Sigmoid colon (tissue), 7 donors: ENCODE data around the gene PALS1. TPM values are rescaled to one million over a fixed set of nuclear protein-coding genes. Genes with fewer than 3 reads are reported as not detected.

Source experiments
- DNase-seq: peaks from one replicate; pipeline ENCODE4 v3.0.0-alpha.2; 2019
- H3K27ac ChIP-seq, 4 donors: fragments of 200-600 bp; sonication (generic); one replicate each; pipeline ENCODE4 v1.5.1; 2016 to 2019; ENCODE audit warnings: mild to moderate bottlenecking in 1 of 4
- H3K27me3 ChIP-seq, 3 donors: fragments of 200-600 bp; sonication (generic); one replicate each; pipeline ENCODE4 v1.5.1; 2019; ENCODE audit warnings: mild to moderate bottlenecking in 1 of 3
- H3K36me3 ChIP-seq, 4 donors: fragments of 200-600 bp; sonication (generic); one replicate each; pipeline ENCODE4 v1.5.1; 2016 to 2019
- H3K4me1 ChIP-seq, 4 donors: fragments of 200-600 bp; sonication (generic); one replicate each; pipeline ENCODE4 v1.5.1; 2017 to 2019
- H3K4me3 ChIP-seq, 4 donors: fragments of 200-600 bp; sonication (generic); one replicate each; pipeline ENCODE4 v1.5.1; 2017 to 2019; ENCODE audit warnings: mild to moderate bottlenecking in 2 of 4, moderate library complexity in 1 of 4
- H3K9me3 ChIP-seq, 4 donors: fragments of 200-600 bp in 3 of 4; sonication (generic) in 3 of 4; one replicate each; pipeline versions ENCODE4 v1.5.1 to v1.6.1; 2013 to 2019
- CTCF ChIP-seq, 4 experiments: fragments of 450-650 bp in 3 of 4; fragments of 200-600 bp in 1 of 4; IDR thresholded peaks; one replicate each; pipeline ENCODE4 v1.5.1; 2016 to 2019; ENCODE audit warnings: antibody characterized with exemption in 4 of 4, mild to moderate bottlenecking in 3 of 4, moderate library complexity in 2 of 4
- EP300 ChIP-seq, 4 donors: sonication (generic); formaldehyde crosslinking; IDR thresholded peaks; one replicate each; pipeline ENCODE4 v1.6.1; 2017; ENCODE audit warnings: antibody characterized with exemption in 4 of 4
- POLR2A ChIP-seq, 2 donors: fragments of 450-650 bp; IDR thresholded peaks; one replicate each; pipeline ENCODE4 v1.6.1; 2016; ENCODE audit warnings: antibody characterized with exemption in 2 of 2, mild to moderate bottlenecking in 2 of 2, moderate library complexity in 2 of 2
- POLR2AphosphoS5 ChIP-seq, 4 donors: sonication (generic); formaldehyde crosslinking; IDR thresholded peaks; one replicate each; pipeline ENCODE4 v1.6.1; 2017; ENCODE audit warnings: antibody characterized with exemption in 4 of 4
- WGBS, 2 donors: extraction: QIAGEN DNeasy Blood & Tissue Kit; methylation state at CpG; one replicate each; pipeline ENCODE4 v1.1.7; 2013; 5-methylcytosine and 5-hydroxymethylcytosine counted together
- intact Hi-C: fragments of 100-400 bp; cut with DNase I; formaldehyde crosslinking; loops from one replicate; pipeline ENCODE4 v1.15.1; 2023
- polyA plus RNA-seq, 3 donors: library from polyadenylated mRNA; stranded (reverse); fragments of 200-250 nt; gene quantifications; one replicate each; pipeline ENCODE4 v1.2.3, GENCODE V29; 2013
- total RNA-seq, 4 donors: library from RNA; depleted of rRNA; stranded (reverse); fragments of >200 nt; gene quantifications; one replicate each; pipeline ENCODE4 v1.1.0, GENCODE V29; 2016
- donor health status: healthy with polysubstance abuse.
- donor health status: Bipolar disorder and iron deficiency.
- donor health status: healthy.

Gene PALS1
- total and polyA plus RNA-seq, 7 donors, result 10.8 to 35.8 (median 22.8) TPM

DNA sequence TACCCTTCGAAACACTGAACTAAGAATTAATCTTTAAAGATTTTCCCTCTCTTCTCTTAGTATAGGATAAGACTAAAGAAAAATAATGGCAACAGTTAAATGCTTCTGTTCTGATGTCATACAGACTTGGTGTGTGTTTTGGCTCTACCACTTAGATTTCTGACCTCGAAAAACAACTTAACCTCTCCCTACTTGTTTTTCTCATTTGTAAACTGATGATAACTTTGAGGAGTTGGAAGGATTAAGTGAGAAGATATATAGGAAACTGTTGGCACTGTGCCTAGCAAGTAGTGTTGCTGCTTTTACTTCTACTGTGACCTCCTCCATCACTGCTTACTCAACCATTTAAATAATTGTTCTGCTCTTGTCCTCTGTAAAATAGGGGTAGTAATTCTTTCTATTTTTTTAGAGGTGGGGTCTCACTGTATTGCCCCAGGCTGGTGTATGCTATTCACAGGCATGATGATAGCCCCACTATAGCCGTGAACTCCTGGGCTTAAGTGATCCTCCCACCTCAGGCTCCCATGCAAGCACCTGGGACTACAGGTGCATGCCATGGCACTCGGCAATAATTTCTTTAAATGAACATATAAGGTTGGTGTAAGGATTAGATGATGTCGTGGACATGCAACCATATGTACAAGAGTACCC is 22.4 kb downstream of the PALS1 start:
- intact Hi-C loops, result no loop called here
- H3K9me3 ChIP-seq, result no peaks in the 10 kb centered on the region
- H3K36me3 ChIP-seq, result no peaks in the 10 kb centered on the region
- TF ChIP-seq CTCF (IDR thresholded peaks at IDR 0.05) (no peak), POLR2A (IDR thresholded peaks at IDR 0.05) (no peak), POLR2AphosphoS5 (IDR thresholded peaks at IDR 0.05) (no peak), EP300 (IDR thresholded peaks at IDR 0.05) (no peak)
- DNase-seq, result no peak
- H3K4me1 ChIP-seq, result peaks cover 0 to 68% (median 38%) of the 10 kb centered on the region in 4 donors
- H3K27me3 ChIP-seq, result no peaks in the 10 kb centered on the region
- no peak overlapping the region for H3K4me3 ChIP-seq
- 81 to 85% methylated on average over 5 of the region's 5 CpGs for WGBS, 2 donors
- H3K27ac ChIP-seq, result peak overlapping the region in 3 of 4 donors; percentile 12 to 44 (median 37)

DNA sequence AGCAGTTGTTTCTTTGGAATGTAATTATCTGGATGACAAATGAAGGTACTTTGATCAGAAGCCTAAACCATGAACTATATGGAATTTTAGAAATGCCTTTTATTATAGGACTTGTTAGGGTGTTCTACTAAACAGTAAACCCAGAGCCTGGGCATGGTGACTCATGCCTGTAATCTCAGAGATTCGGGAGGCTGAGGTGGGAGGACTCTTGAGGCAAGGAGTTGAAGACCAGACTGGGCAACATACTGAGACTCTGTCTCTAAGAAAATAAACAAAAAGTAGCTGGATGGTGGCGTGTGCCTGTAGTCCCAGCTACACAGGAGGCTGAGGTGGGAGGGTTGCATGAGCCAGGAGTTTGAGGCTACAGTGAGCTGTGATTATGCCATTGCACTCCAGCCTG is 23.9 kb downstream of the PALS1 start:
- WGBS, 2 donors, result 62 to 74% methylated on average over 2 of the region's 2 CpGs

GRCh38 chr14:67267576-67268328 is 26.5 kb downstream of the PALS1 start:
- no peaks in the 10 kb centered on the region for H3K27me3 ChIP-seq
- no peak for DNase-seq
- H3K27ac ChIP-seq, result peak overlapping the region in 3 of 4 donors; percentile 66 to 72 (median 70)
- no peaks in the 10 kb centered on the region for H3K9me3 ChIP-seq
- 65 to 83% methylated on average over 4 of the region's 4 CpGs for WGBS, 2 donors
- no peaks in the 10 kb centered on the region for H3K36me3 ChIP-seq
- peak overlapping the region in 3 of 4 donors; percentile 15 to 35 (median 18) for H3K4me3 ChIP-seq
- peaks cover 0 to 77% (median 64%) of the 10 kb centered on the region in 4 donors for H3K4me1 ChIP-seq
- intact Hi-C loops, result no loop called here
- no peak for TF ChIP-seq POLR2AphosphoS5 (IDR thresholded peaks at IDR 0.05)
- TF ChIP-seq EP300 (IDR thresholded peaks at IDR 0.05), result no peak
- no peak for TF ChIP-seq CTCF (IDR thresholded peaks at IDR 0.05)

More for the DNA sequence above, 23.9 kb downstream of the PALS1 start:
- Histone ChIP-seq H3K9me3 (no peaks in the 10 kb centered on the region), H3K4me1 (peaks cover 0 to 83% (median 54%) of the 10 kb centered on the region in 4 donors), H3K4me3 (no peak overlapping the region), H3K36me3 (no peaks in the 10 kb centered on the region), H3K27ac (peak overlapping the region in 2 of 4 donors; percentile 12 to 35), H3K27me3 (no peaks in the 10 kb centered on the region)
- intact Hi-C loops, result no loop called here
- no peak for TF ChIP-seq EP300 (IDR thresholded peaks at IDR 0.05)
- no peak for TF ChIP-seq POLR2A (IDR thresholded peaks at IDR 0.05)
- no peak for TF ChIP-seq POLR2AphosphoS5 (IDR thresholded peaks at IDR 0.05)
- no peak for TF ChIP-seq CTCF (IDR thresholded peaks at IDR 0.05)
- DNase-seq, result no peak

DNA sequence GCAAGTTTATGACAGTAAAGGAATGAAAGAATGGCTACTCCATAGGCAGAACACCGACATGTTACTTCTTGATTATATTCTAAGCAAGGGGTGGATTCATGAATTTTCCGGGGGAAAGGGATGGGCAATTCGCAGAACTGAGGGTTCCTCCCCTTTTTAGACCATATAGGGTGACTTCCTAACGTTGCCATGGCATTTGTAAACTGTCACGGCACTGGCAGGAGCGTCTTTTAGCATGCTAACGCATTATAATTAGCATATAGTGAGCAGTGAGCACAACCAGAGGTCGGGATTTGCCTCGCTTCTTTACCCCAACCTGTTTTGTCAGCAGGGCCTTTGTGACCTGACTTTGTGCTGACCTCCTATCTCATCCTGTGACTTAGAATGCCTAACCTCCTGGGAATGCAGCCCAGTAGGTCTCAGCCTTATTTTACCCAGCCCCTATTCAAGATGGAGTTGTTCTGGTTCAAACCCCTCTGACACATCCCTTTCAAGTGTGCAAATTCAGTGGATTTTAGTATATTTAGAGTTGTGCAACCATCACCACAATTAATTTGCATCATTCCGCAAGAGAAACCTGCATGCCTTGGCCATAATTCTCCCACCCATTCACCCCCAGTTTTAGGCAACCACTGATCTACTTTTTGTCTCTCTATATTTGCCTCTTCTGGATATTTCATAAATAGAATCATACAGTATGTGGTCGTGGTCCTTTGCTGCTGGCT is 27.4 kb downstream of the PALS1 start:
- no peaks in the 10 kb centered on the region for H3K9me3 ChIP-seq
- peaks cover 0 to 68% (median 61%) of the 10 kb centered on the region in 4 donors for H3K4me1 ChIP-seq
- H3K4me3 ChIP-seq, result peak overlapping the region in 3 of 4 donors; percentile 15 to 35 (median 18)

More for the DNA sequence above, 27.4 kb downstream of the PALS1 start:
- DNase-seq, result no peak
- Histone ChIP-seq H3K36me3 (no peaks in the 10 kb centered on the region), H3K27ac (peak overlapping the region in 3 of 4 donors; percentile 66 to 72 (median 70)), H3K27me3 (no peaks in the 10 kb centered on the region)
- 69 to 81% methylated on average over 11 of the region's 11 CpGs for WGBS, 2 donors
- intact Hi-C loops, result no loop called here
- TF ChIP-seq POLR2A (IDR thresholded peaks at IDR 0.05) (no peak), EP300 (IDR thresholded peaks at IDR 0.05) (no peak), CTCF (IDR thresholded peaks at IDR 0.05) (no peak), POLR2AphosphoS5 (IDR thresholded peaks at IDR 0.05) (no peak)
